KMS-11 (cell line): Measurements from ENCODE around the gene CSRNP3.

Experiments used
- H2AFZ ChIP-seq: fragments of 200-600 bp; sonication (generic); 2 replicates; pipeline ENCODE4 v1.6.1; 2016; ENCODE audit warnings: antibody characterized with exemption, mixed run types, low read depth
- H3K27ac ChIP-seq: fragments of 200-600 bp; sonication (generic); 2 replicates; pipeline ENCODE4 v1.6.1; 2016; ENCODE audit warnings: mild to moderate bottlenecking, mixed run types
- H3K27me3 ChIP-seq: fragments of 200-600 bp; sonication (generic); 2 replicates; pipeline ENCODE4 v1.6.1; 2017; ENCODE audit warnings: mild to moderate bottlenecking, low read depth, mixed run types, moderate library complexity; ENCODE audit not compliant: insufficient read depth
- H3K36me3 ChIP-seq: fragments of 200-600 bp; sonication (generic); 2 replicates; pipeline ENCODE4 v1.6.1; 2017; ENCODE audit warnings: mild to moderate bottlenecking, mixed run types; ENCODE audit not compliant: insufficient read depth
- H3K4me1 ChIP-seq: fragments of 200-600 bp; sonication (generic); 2 replicates; pipeline ENCODE4 v1.6.1; 2016; ENCODE audit warnings: mild to moderate bottlenecking, low read depth, mixed run types; ENCODE audit not compliant: poor library complexity, severe bottlenecking
- H3K4me2 ChIP-seq: fragments of 200-600 bp; sonication (generic); 2 replicates; pipeline ENCODE4 v1.7.0; 2016; ENCODE audit warnings: mild to moderate bottlenecking, mixed run types
- H3K4me3 ChIP-seq: fragments of 200-600 bp; sonication (generic); IDR thresholded peaks from 2 replicates; pipeline ENCODE4 v1.6.1; 2017; ENCODE audit warnings: low read depth, low read length, mixed read lengths; ENCODE audit not compliant: insufficient read depth
- H3K79me2 ChIP-seq: fragments of 200-600 bp; sonication (generic); 2 replicates; pipeline ENCODE4 v1.6.1; 2016; ENCODE audit warnings: low read depth, mixed run types; ENCODE audit not compliant: insufficient read depth
- H3K9ac ChIP-seq: fragments of 200-600 bp; sonication (generic); 2 replicates; pipeline ENCODE4 v1.6.1; 2016; ENCODE audit warnings: mild to moderate bottlenecking, mixed run types
- H4K20me1 ChIP-seq: fragments of 200-600 bp; sonication (generic); 2 replicates; pipeline ENCODE4 v1.6.1; 2016; ENCODE audit warnings: mild to moderate bottlenecking, mixed run types; ENCODE audit not compliant: insufficient read depth
- TF ChIP-seq, protein P1 (sequence below): fragments of 200-600 bp; sonication (generic); conservative IDR thresholded peaks from 2 replicates; pipeline ENCODE4 v1.6.1; 2017; ENCODE audit warnings: low read depth, mild to moderate bottlenecking, antibody characterized with exemption, low read length, moderate library complexity, mixed read lengths

CSRNP3 gene

DNA sequence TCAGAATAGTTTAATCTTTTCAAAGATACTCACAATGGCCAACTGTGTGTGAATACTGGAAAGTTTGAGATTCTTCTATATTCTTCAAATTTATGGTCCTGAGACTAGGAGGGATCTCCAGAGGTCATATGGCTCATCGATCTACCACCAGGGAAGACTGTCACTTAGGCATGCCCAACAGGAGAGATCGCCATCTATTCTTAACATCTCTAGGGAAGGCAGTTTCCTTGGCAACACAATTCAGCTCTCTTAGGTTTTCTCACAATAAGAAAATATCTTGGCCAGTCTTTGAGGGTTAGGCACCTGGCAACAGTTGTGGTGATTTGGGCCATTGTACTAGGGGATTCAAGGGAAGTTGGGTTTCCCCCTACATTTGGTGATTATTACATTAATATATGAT, 217.3 kb downstream of the CSRNP3 start:
- H3K4me3 ChIP-seq, result no peak overlapping the region
- TF ChIP-seq, protein P1, sequence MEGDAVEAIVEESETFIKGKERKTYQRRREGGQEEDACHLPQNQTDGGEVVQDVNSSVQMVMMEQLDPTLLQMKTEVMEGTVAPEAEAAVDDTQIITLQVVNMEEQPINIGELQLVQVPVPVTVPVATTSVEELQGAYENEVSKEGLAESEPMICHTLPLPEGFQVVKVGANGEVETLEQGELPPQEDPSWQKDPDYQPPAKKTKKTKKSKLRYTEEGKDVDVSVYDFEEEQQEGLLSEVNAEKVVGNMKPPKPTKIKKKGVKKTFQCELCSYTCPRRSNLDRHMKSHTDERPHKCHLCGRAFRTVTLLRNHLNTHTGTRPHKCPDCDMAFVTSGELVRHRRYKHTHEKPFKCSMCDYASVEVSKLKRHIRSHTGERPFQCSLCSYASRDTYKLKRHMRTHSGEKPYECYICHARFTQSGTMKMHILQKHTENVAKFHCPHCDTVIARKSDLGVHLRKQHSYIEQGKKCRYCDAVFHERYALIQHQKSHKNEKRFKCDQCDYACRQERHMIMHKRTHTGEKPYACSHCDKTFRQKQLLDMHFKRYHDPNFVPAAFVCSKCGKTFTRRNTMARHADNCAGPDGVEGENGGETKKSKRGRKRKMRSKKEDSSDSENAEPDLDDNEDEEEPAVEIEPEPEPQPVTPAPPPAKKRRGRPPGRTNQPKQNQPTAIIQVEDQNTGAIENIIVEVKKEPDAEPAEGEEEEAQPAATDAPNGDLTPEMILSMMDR, result no peak
- H3K36me3 ChIP-seq, result no peaks in the 10 kb centered on the region
- no peak overlapping the region for H3K27ac ChIP-seq
- no peak overlapping the region for H3K9ac ChIP-seq
- no peak overlapping the region for H3K4me2 ChIP-seq
- no peaks in the 10 kb centered on the region for H4K20me1 ChIP-seq
- H3K4me1 ChIP-seq, result no peaks in the 10 kb centered on the region
- H3K27me3 ChIP-seq, result no peaks in the 10 kb centered on the region
- no peaks in the 10 kb centered on the region for H3K79me2 ChIP-seq
- H2AFZ ChIP-seq, result no peak overlapping the region

DNA sequence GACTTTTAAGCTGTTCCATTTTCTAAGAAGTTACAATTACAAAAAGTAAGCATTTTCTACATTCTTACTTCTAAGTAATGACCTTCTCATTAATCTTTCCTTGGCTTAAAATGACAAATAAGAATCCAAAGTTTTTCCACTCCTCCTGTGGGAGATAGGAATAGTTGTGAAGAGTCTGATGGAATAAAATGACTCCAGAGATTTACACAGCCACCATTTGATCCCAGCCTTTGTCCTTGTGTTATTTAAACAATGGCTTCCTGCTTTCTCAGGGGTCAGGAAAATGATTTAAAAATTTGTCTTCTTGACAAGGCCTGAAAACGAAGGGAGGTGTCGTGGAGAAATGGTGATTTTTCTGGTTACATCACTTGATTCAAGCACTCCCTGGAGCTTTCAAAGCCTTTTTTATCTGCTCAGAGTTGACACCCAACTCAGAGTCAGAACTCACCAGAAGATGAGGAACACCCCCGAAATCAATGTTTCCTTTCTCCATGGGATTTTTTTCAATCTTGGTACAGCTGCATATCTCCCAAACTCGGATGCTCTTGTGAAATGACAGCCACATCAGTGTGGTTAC, 218.0 kb downstream of the CSRNP3 start:
- Histone ChIP-seq H3K4me2 (no peak overlapping the region), H4K20me1 (no peaks in the 10 kb centered on the region), H3K4me1 (no peaks in the 10 kb centered on the region), H3K36me3 (no peaks in the 10 kb centered on the region), H3K27me3 (no peaks in the 10 kb centered on the region), H3K27ac (no peak overlapping the region), H3K9ac (no peak overlapping the region), H3K79me2 (no peaks in the 10 kb centered on the region), H2AFZ (no peak overlapping the region), H3K4me3 (no peak overlapping the region)
- TF ChIP-seq, protein P1, result no peak

DNA sequence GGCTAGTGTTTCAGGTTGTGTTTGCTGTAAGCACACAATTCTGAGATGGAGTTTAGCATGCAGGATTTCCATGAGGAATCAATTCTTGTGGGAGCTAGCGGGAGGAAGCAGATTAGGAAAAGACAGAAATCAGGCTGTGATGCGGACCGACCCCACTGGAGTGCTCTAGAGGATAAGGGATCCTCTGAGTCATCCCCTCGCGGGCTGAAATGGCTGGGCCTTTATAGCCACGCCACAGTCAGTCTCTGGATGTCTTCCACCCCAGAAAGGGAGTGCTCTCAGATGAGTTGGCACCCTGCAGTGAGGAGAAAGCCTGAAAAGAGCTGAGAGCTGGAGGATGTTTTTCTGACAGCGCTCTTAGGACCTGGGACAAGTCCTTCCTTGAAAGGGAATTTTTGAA, 222.1 kb downstream of the CSRNP3 start:
- Histone ChIP-seq H4K20me1 (no peaks in the 10 kb centered on the region), H3K4me2 (no peak overlapping the region)

DNA sequence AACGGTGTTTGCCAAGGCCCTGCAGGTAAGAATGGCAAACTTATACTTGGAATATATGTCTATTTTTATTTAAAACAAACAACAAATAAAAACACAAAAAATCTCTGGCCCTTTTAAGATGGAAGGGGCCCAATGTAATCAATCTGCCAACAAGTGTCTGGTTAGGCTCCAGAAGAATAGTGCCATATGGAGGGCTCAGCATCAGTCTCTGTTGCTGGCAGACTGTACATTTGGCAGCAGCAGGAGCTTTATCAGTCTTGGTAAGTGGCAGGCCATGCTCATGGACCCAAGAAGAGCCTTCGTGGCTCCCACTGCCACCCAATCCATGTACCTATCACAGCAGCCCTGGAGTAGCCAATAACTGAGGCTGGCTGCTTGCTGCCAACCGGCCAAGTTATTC, 223.4 kb downstream of the CSRNP3 start:
- H3K4me3 ChIP-seq, result no peak overlapping the region
- no peak overlapping the region for H2AFZ ChIP-seq
- no peak overlapping the region for H3K9ac ChIP-seq
- H4K20me1 ChIP-seq, result no peaks in the 10 kb centered on the region
- no peak overlapping the region for H3K4me2 ChIP-seq
- H3K79me2 ChIP-seq, result no peaks in the 10 kb centered on the region
- no peaks in the 10 kb centered on the region for H3K4me1 ChIP-seq
- TF ChIP-seq, protein P1, result no peak
- no peaks in the 10 kb centered on the region for H3K27me3 ChIP-seq
- no peaks in the 10 kb centered on the region for H3K36me3 ChIP-seq
- no peak overlapping the region for H3K27ac ChIP-seq

More for the DNA sequence above, 222.1 kb downstream of the CSRNP3 start:
- TF ChIP-seq, protein P1, result no peak
- no peaks in the 10 kb centered on the region for H3K27me3 ChIP-seq
- no peaks in the 10 kb centered on the region for H3K36me3 ChIP-seq
- no peaks in the 10 kb centered on the region for H3K79me2 ChIP-seq
- no peak overlapping the region for H2AFZ ChIP-seq
- no peak overlapping the region for H3K9ac ChIP-seq
- H3K4me3 ChIP-seq, result no peak overlapping the region
- H3K4me1 ChIP-seq, result no peaks in the 10 kb centered on the region
- H3K27ac ChIP-seq, result no peak overlapping the region
